GM21360 (cell line): ENCODE measurements around the gene IRF2.

Experiments used
- ATAC-seq: cut with Tn5 transposase; IDR thresholded peaks from one replicate; pipeline ENCODE4 v1.9.1; 2021; ENCODE audit warnings: mild to moderate bottlenecking, moderate library complexity; ENCODE audit not compliant: unreplicated experiment

The IRF2 gene

GRCh38 chr4:184451726-184452125 lies 22.6 kb downstream of the IRF2 start:
- ATAC-seq: no peak

GRCh38 chr4:184450743-184451535 lies 23.4 kb downstream of the IRF2 start:
- ATAC-seq: no peak

DNA sequence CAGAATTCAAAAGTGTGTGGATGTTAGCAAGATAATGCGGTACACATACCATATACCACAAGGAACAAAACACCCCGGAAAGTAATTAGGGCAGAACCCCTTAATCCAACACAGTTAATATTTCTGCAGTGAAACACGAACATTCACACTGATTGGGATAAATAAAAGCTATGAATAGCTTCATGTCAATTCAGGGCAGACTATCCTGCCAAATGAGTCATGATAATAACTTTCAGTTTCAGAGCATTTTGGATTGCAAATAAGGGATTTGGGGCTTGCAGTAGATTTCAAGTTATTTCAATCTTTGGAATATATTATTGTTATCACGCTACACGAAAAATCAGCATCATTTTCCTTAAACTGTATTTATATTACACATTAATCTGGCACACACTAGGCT lies 24.3 kb downstream of the IRF2 start:
- no peak for ATAC-seq

DNA sequence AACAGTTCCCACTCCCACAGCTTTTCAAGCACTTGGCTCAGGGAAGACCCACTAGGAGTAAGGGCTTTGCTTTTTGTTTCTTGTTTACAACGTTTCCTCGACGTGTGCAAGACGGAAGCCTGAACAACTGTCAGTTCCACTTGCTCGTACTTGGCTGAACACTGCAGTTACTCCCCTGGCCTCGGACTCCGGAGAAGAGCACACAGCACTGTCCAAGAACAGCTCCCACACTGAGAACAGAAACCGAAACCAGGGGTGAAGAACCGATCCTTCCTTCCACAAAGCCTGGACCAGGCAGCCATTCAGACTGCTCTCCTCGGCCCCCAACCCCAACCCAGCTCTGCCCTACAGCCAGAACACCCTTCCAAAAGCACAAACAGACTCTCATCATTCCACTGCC lies 25.5 kb downstream of the IRF2 start:
- ATAC-seq: no peak

GRCh38 chr4:184448141-184448540 lies 26.2 kb downstream of the IRF2 start:
- ATAC-seq: no peak

DNA sequence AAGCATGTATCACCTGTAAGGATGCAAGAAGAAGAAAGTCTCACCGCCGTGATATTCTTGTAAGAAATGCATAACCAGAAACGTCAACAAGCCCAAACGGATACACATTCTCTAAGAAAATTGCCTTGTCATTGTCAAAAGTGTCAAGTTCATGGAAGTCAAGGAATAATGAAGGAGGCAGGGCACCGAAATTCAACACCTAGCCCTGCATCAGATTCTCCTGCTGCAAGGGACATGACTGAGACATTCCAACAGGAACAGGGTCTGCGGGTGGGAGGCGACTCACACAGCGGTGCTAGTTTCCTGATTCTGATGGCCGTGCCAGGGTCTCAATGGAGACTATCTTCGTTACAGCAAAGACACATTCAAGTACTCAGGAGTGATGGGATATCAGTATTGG lies 26.7 kb downstream of the IRF2 start:
- ATAC-seq: no peak

GRCh38 chr4:184446132-184446658 lies 28.2 kb downstream of the IRF2 start:
- ATAC-seq: no peak

- ATAC-seq: peak; percentile 51
Observed at GRCh38 chr4:184444953-184445309, 29.4 kb downstream of the IRF2 start.

DNA sequence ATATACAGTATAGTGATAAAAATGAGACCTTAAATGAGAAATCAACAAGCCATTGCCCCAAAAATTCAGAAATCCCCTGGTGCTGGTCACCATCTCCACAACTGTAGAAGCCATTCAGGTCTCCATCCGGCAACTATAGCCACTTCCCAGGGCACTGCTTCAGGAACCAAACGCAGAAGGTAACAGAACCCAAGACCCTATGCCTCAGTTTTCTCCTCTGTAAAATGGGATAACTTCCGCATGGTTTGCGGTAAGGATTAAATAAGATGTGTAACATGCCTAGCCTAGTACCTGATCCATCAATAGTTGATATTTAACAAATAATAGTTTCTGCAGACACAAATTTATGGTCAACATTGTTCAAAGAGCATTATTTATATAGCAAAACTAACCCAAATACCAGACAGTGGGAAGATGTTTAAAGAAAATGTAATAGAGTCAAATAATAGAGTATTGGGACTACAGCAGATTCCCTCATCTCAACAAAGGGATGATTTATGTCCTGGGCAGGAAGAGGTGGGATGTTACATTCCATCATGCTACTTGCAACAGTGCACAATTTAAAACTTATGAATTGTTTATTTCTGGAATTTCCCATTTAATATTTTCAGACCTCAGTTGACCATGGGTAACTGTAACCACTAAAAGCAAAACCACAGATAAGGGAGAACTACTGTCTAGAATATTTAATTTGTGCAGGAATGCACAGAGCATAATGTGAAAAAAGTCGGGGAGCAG lies 30.0 kb downstream of the IRF2 start:
- no peak for ATAC-seq

- no peak for ATAC-seq
Observed at GRCh38 chr4:184443318-184443717, 31.0 kb downstream of the IRF2 start.

DNA sequence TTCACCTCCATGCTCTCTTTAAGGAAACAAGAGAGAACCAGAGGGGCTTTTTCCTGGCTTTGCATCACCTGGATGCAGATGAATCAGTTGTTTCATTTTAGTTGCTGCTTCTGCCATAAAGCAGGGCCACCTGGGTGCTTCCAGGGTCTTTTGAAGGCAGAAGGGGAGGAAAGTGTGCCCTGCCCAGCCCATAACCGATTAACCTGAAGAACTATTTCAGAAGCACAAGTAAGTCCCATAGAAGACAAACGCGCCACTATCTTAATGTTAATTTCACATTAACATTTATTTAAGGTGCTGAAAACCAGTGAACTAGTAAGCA lies 32.1 kb downstream of the IRF2 start:
- ATAC-seq: no peak

DNA sequence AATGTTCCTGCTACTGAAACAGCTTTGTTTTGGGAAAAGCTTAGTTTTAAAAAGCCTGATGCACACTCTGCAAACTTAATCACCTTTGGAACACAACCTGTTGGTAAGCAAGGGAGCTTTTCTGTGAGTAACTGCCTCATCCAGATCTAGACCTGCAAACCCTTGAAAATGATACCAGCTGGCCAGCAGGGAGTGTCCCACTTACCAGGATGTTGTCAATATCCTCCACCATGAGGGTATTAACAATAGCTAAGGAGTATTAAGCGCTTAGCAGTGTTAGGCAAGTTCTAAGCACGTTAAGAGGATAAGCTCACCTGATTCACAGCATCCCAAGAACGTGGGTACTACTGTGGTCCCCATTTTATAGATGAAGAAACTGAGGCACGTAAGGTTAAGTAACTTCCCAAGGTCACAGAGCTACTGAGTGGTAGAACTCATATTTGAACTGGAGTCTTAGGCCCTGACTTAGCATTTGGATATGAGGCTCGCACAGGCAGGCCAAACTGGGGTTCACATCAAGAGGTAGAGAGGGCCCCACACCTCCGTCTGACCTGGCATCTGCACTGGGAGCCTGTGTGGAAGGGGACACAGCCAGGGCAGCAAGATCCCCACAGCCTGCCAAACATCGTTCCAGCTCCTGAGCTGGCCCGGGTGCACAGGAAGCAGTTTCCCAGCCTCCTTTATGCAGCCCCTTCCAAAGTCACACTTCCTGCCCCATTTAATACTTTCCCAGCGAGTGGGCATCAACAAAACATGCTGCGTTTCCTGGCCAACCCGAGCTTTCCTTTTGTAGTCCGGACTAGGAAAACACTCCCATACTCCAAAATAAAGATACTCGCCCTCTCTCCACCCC lies 32.7 kb downstream of the IRF2 start:
- no peak for ATAC-seq

DNA sequence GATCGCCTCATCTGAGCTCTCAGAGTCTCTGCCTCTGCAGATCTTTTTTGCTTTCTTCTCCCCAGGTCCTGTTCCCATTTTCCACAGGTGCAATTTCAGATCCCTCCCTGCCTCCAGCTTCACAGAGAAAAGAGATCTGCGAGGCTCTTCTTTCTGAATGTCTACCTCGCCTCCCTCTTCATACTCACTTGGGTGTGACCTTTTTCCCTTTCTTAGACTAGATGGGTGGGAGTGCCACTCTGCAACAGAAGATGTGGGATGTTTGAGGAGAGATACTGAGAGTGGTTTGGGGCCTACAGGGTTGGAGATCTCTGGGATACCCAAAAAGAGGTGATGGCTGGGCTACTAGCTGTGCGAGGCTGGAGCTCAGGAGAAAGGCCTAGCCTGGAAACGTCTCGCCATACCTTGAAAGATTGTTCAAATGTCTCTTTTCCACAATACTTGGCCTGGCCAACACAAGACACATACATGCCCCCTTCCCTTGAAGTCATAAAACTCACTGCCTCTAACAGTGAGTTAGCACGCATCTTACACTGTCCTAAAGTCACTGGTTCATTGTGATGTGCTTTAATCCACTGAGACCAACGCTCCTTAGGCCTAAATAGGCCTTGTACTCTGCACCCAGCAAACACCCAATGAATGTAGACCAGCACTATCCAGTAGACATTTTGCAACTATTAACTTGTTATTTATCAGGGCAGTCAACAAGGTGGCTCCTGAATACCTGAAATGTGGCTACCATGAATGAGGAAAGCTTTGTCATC lies 33.6 kb downstream of the IRF2 start:
- ATAC-seq: no peak

GRCh38 chr4:184439856-184440594 lies 34.3 kb downstream of the IRF2 start:
- ATAC-seq: no peak

GRCh38 chr4:184439386-184439785 lies 35.0 kb downstream of the IRF2 start:
- ATAC-seq: no peak

GRCh38 chr4:184438375-184438774 lies 36.0 kb downstream of the IRF2 start:
- no peak for ATAC-seq

GRCh38 chr4:184437565-184438265 lies 36.6 kb downstream of the IRF2 start:
- ATAC-seq: no peak

GRCh38 chr4:184434501-184435066 lies 39.8 kb downstream of the IRF2 start:
- ATAC-seq: no peak

- ATAC-seq: no peak
Observed at GRCh38 chr4:184434021-184434420, 40.3 kb downstream of the IRF2 start.
